CD4-positive, alpha-beta T cell treated with Interferon gamma for 1 hour (primary cell): ENCODE results near the gene PFDN6.

Experiments
- DNase-seq: peaks from one replicate; pipeline ENCODE4 v3.0.0-alpha.2; 2020

PFDN6 gene

GRCh38 chr6:33296797-33297405, 7.5 kb downstream of the PFDN6 start:
- no peak for DNase-seq

DNA sequence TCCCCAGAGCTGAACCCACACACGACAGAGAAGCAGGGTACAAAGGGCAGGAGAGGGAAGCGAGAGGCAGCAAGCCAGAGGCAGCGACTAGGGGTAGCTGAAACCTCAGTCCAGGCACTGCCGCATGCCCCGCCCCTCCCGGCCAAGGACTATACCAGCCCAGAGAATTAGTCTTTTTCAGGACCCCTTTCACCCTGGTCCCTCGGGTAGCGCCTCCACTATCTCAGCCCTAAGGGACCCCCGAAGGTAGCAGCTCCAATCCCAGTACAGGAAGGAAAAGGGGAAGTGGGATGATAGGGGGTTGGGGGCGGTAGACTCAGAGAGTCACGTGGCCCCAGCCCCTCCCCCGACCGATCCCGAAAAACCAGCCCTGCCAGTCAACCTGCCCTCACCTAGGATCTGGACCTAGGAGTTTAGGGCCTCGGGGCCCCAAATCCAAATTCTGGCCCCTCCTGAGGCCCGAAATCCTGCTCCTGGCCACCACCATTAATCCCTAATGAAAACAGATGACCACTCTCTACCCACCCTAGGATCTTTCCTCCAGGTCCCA, 8.1 kb downstream of the PFDN6 start:
- DNase-seq = no peak

DNA sequence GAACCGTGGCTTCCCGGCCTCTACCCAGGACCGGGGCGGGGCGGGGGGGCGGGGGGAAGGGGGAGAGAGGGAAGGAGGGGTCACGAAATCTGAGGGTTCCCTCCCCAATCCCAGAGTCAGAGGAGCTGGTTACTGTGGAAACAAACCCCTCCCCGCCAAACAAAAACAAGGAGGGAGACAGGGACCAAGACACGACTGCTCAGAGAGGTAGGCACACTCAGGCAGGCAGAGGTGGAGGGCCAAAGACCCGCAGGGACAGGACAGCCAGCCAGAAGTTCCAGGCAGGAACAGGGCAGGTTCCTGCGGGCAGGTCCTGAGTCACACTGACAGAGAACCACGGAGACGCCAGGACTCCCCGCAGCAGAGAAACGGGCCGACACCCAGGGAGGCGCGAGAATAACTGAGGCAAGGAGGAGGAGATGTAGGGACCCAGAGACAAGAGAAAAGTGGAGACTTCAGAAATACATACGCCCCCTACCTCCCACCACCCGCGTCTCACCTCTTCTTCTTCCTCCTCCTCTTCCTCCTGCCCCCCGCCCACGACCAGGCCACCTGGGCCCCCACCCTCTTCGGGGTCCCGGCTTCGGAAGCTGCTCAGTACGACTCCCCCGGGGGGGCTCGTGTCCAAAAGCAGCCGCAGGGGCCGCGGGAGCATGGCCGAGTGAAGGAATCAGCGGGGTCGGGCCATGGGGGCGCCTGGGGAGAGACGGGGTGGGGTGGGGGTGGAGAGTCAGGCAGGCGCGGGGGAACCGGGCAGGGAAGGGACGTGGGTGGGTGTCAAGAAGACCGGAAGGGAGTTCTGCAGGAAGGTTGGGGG, 8.8 kb downstream of the PFDN6 start:
- peak; percentile 86 for DNase-seq

DNA sequence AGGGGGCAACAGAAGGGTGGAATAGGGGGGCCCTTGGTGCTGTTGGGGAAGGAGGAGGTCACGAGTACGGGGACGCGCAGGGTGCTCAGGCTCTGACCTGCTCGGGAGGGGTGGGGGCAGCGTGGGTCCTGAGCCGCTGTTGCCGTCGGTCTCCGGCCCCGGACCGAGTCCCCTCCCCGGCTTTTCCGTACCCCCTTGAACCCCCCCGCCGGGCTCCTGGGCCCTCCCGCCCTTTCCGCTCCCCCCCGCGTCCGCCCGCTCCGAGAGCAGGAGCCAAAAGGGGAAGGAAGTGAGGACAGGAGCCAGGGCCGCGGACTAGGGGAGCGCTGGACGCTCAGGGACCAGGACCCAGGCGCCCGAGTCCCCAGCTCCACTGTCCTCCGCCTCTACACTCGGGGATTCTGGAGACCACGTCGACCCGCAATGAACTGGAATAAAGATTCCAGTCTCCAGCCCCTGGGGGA, 9.4 kb downstream of the PFDN6 start, which contains the start of gene RGL2:
Gene RGL2, minus strand, starts transcription at position 170 of the 464 bp plus-strand sequence. CDS start 332 bp downstream, outside the sequence.
- peak; percentile 73 for DNase-seq

DNA sequence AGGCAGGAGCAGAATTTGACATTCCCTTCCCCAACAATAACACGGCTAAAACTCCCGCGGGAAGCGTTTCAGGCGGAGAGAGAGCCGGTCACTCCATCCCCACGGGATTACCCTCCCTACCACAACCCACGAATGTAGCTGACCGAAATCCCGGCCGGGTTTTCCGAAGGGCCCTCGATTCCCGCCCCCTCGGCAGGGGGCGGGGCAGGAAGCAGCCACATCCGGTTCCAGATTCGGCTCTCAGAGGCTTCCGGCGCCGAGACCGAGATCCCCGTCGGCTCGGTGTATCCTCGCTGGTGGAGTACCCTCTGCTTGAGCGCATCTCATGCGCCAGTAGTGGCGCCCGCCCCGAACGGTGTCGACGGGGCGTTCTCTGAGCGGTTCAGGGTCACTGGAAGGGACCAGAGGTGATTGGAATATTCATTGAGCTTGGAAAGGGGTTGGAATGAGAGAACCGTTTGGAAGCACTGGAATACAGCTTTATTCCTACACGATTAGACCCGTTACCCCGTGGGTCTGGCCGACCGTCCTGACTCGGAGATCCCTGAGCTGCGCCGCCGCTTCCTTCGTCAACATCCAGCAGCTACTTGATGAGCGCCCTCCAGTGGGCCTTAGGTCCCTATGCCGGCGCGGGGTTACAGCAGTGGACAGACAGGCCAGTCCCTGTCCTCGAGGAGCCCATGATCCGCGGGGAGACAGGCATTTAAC, 10.0 kb downstream of the PFDN6 start:
- peak; percentile 92 for DNase-seq

- DNase-seq = no peak
These were observed 12.5 kb downstream of the PFDN6 start for GRCh38 chr6:33301877-33302276.

GRCh38 chr6:33304216-33304615, 14.8 kb downstream of the PFDN6 start:
- DNase-seq = no peak

- no peak for DNase-seq
These were observed 15.7 kb downstream of the PFDN6 start for GRCh38 chr6:33305052-33305451.

- no peak for DNase-seq
These were observed 17.0 kb downstream of the PFDN6 start for GRCh38 chr6:33306356-33306755.

- peak; percentile 93 for DNase-seq
These were observed 23.1 kb downstream of the PFDN6 start for GRCh38 chr6:33312361-33313104.

GRCh38 chr6:33313105-33313708, 23.8 kb downstream of the PFDN6 start:
- peak; percentile 57 for DNase-seq

DNA sequence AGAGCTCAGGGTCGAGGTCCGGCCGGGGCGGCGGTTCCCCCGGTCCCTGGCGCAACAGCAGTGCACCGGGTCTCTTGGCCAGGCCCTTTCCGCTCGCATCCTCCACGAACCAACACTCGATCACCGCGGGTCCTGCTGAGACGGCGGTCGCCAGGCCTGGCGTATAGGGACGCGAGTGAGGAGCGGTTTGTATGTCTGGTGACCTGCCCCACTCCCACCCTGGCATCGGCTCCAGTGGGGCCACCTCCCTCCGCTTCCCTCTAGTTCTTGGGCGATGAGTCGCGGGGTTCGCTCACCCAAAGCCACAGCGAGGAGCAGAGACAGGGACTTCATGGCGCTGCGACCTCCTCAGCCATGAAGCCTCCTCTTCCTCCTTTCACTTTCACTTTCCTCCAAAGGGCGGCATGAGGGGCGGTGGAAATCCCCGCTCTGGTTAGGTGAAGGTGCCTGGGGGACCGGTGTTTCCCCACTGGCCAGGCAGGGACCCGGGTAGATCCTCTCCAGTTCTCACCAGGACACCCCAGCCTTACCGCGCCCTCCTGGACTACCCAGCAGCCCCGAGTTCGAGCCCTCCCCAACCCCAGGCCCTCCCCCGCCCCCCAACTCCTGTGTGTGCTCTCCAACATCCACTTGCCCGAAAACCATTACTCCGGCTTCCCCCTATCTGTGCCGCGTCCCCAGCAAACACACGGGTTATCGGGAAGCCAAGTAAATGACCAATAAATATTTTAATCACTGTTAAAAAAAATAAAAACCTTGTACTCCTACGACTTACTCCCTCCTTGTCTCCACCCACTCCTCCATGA, 24.5 kb downstream of the PFDN6 start, which contains the start of gene TAPBP:
Gene TAPBP, minus strand, starts transcription at position 370 of the 806 bp plus-strand sequence. Its CDS starts 37 bp downstream, at position 333.
- DNase-seq = peak; percentile 94

GRCh38 chr6:33314515-33314942, 25.1 kb downstream of the PFDN6 start:
- peak; percentile 90 for DNase-seq

- peak; percentile 43 for DNase-seq
These were observed 25.8 kb downstream of the PFDN6 start for GRCh38 chr6:33314943-33315792.

GRCh38 chr6:33315793-33316602, 26.6 kb downstream of the PFDN6 start:
- DNase-seq = no peak

DNA sequence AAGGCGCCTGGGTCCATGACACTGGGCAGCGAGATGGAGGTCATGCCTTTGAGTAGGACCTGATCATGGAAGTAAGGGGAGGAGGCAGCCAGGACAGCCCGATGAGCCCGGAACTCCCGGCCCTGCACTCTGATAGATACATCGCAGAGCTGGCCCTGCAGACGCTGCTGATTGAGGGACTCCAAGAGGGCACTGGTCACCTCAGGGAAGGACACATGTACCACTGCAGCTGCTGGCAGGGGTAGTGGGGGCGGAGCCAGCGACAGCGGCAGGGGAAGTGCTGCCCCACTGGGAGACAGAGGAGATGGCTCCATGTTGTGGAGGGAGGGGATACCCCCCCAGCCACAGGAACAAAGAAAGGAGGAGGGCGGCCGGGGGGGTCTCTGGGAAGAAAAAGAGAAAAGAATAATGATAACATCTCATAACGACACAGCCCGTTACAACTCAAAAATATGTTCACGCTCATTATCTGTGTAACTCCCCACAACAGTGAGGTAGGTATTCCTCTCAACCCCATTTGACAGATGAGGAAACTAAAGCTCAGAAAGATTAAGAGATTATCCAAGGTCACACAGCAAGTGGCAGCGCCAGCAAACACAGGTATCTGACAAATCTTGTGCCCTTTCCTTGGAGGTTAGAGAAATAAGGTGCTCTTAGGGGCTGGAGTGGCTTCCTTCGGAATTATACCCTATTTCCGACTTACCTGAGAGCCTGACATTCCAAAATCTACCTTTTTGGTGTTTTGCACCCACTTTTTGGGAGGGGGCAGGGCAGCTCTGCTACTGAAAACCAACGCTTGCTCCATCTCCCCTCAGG, 27.4 kb downstream of the PFDN6 start:
- DNase-seq = no peak

GRCh38 chr6:33317419-33317668, 27.9 kb downstream of the PFDN6 start:
- no peak for DNase-seq

DNA sequence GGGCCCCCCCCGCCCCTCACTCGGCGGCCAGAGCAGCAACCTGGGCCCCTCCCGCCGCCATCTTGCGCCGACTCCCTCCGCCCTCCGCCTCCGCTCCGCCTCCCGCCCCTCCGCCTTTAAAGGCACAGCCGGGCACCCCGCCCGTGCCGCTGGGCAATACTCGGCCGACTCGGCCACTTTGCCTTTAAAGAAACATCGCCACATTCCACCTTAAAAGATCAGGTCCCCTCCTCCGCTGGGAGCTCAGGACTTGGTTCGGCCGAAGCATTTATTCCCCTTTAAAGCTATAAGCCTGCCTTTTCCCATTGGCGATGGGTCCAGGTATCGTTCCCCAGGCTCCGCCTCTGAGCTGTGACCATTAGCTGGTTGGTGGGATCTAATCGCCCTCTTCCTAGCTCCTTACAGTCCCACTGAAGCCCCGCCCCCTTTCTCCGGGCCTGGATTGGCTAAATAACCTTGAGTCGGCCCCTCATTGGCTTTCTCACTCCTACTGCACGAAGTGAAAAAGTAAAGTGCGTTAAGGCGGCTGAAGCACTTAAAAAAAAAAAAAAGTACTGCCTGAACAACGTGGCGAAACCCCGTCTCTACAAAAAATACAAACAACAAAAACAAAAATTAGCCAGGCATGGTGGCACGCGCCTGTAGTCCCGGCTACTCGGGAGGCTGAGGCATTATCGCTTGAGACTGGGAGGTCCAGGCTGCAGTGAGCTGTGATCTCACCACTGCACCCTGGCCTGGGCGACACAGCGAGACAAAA, 28.4 kb downstream of the PFDN6 start, which contains the start of gene ZBTB22:
Gene ZBTB22, minus strand, starts transcription at position 76 of the 757 bp plus-strand sequence. CDS start 828 bp downstream, outside the sequence.
- DNase-seq = peak; percentile 96
